T-helper 2 cell (primary cell): ENCODE results near the gene ANKRD33B.
A peak's percentile ranks its signal among the peaks of the same experiment; 100 is the strongest.
"Not testable (repeated sequence)": the region's sequence is repeated elsewhere in the genome, so short reads cannot be mapped to it uniquely, and the experiment has no call there.

Experiments used
- DNase-seq, 5 experiments: peaks; one replicate each; pipeline versions ENCODE4 v3.0.0 to v3.0.0-alpha.2; 2012 to 2022

Gene ANKRD33B

DNA sequence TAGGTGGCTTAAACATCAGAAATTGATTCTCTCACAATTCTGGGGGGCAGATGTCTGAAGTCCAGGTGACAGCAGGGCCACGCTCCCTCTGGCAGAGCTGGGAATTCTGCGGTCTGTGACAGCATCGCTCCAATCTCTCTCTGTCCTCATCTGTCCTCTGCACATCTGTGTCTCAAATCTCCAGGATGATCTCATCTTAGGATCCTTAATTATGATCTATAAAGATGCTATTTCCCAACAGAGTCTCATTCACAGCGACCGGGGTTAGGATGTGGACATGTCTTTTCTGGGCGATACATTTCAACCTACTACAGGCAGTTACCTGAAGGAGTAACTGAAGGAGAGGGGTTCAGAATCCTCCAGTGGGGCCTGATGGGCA, 31.4 kb downstream of the ANKRD33B start:
- no peak for DNase-seq

DNA sequence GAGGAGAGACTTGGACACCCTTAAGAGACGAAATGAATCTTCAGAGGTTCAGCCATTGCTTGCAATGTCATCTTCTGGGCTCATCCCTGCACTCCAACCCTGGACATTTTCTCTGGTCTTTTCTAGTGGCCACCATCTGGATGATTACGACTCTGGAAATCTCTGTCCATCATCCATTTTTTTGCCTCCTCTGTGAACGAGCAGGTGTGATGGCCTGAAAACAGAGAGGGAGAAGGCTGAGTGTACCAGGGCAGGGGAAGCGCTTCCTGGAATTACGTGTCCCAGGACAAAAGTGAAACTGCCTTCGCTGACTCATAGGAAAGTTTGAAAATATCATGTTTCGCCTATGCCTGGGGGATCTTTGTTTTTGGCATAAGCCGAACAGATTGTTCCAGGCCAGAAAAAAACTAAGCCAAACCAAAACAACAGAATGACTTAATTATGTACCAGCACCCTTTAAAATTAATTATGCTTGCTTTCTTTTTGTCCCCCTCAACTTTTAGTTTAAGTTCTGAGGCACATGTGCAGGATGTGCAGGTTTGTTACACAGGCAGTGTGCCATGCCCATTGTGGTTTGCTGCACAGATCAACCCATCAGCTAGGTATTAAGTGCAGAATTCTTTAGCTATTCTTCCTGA, 31.9 kb downstream of the ANKRD33B start:
- DNase-seq = peak in 2 of 5 experiments; percentile 28 to 53

DNA sequence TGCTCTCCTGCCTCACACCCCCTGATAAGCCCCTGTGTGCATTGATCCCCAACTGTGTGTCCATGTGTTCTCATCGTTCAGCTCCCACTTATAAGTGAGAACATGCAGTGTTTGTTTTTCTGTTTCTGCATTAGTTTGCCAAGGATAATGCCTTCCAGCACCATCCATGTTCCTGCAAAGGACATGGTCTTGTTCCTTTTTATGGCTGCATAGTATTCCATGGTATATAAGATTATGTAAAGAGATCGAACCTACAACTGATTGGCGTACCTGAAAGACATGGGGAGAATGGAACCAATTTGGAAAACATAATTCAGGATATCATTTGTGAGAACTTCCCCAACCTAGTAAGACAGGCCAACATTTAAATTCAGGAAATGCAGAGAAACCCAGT, 32.4 kb downstream of the ANKRD33B start:
- DNase-seq = no peak

DNA sequence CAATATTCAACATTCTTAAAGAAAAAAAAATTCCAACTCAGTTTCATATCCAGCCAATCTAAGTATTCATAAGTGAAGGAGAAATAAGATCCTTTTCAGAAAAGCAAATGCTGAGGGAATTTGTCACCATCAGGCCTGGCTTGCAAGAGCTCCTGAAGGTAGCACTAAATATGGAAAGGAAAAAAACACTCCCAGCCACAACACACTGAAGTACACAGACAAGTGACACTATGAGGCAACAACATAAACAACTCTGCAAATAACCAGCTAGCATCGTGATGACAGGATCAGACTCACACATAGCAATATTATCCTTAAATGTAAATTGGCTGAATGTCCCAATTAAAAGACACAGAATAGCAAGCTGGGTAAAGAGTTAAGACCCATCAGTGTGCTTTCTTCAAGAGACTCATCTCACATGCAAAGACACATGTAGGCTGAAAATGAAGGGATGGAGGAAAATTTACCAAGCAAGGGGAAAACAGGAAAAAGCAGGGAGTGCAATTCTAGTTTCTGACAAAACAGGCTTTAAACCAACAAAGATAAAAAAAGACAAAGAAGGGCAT, 33.1 kb downstream of the ANKRD33B start:
- DNase-seq = no peak

DNA sequence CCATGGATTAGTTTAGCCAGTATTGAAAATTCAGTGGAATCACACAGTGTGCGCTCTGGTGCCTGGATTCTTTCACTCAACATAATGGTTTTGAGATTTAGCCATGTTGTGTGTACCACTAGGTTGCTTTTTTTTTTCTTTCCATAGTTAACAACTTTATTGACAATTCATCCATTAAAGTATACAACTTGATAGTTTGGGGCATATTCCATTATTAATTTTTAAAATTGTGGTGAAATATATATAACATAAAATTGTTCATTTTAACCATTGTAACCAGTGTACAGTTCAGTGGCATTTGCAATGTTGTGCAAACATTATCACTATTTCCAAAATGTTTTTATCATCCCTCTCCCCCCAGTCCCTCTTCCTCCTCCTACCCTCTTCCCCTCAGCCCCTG, 35.2 kb downstream of the ANKRD33B start:
- DNase-seq = no peak

DNA sequence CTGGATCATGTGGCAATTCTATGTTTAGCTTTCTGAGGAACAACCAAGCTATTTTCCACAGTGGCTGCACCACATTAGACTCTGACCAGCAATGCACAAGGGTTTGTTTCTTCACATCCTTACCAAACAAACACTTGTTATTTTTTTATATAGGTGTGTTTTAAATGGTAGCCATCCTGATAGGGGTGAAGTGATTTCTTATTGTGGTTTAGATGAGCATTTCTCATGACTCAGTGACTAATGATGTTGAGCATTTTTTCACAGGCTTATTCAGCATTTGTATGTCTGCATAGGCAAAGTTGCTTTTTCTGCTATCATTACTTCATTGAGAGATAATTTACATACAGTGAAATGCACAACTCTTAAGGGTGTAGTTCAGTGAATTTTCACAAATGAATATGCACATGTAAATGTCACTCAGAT, 36.0 kb downstream of the ANKRD33B start:
- no peak for DNase-seq

DNA sequence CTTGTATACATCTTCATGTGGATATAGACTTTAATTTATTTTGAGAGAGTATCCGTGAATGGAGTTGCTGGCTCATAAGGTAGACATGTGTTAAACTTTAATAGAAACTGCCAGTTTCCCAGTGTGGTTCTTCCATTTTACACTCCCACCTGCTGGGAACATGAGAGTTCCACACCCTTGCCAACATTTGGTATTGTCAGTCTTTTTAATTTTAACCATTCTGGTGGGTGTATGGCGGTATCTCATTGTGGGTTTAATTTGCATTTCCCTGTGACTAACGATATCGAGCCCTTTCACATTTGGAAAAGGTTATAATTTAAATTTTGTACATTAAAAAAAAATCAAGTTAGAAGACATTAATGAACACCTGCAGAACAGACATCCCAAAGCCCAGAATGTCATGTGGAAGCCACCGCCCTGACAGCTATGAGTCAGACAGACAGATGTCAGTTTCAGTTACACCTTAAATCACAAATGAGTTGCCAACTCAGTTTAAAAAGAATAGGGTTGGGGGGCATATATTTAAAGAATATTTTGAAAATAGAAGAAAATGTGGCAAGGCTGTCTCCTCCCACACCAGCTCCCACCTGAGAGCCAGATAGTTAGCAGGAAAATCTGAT, 36.9 kb downstream of the ANKRD33B start:
- DNase-seq = peak in 1 of 5 experiments; percentile 47

DNA sequence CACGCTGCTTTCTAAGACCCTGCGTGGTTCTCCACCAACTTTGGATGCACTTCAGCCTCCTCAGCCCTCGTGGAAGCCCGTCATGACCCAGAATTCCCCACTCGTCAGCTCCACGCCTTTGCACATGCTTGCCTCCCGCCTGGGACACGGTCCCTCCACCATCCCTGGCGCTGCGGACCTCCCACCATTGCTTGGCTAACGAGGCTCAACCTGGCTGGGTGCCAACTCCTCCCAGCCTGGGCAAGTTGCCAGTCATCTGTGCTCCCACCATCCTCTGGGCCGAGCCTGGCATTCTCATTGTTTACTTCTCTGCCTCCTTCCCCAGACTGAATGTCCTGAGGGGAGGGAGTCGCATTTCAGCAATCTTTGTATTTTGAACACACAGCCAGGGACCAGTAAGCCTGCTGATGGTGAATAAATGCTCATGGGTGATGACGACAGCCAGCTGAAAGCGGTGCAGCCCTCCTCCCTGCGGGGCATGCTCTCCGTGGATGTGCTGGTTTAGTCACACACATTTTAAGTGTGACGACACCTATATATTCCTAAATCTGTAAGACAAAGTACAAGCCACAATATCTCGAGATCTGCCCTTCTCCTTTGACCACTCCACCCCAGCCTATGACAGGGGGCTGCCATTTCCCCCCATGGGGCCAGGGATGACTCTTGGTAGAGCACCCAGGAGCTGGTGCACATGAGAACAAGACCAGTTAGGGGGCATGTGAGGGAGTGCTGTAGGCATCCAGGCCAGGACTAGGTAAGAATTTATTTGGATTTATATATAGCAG, 37.6 kb downstream of the ANKRD33B start:
- no peak for DNase-seq

DNA sequence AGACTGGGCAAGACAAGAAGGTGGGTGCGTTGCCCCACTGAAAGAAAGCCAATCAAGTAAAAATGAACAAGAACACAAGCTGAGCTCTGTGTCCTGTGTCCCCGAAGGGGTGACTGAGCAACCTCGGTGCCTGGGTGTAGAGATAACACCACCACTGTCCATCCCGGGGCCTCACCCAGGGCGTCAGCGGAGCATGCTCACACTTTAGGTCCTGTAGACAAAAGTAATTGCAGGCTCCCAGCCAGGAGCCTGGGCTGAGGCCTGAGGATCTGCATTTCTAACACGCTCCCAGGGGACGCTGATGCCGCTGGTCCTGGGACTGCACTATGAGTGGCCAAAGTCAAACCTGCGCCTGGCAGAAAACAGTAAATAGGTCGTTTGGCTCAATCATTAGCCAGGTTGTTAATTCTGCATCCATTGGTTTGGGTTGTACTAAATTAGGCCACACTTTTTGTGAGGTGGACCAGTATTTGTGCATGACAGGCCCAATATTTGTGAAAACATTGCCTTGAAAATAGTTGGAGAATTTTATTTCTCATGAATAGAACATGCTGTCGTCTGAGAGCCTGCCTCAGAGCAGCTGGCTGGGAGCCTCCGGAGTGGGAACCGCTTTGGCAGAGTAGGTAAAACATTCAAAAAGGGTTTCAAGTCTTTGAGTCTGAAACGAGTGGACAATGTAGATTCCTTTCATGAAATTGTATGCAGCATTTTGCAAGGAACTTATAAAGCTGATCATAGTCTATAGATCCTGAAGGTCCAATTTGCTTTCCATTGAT, 38.3 kb downstream of the ANKRD33B start:
- no peak for DNase-seq

DNA sequence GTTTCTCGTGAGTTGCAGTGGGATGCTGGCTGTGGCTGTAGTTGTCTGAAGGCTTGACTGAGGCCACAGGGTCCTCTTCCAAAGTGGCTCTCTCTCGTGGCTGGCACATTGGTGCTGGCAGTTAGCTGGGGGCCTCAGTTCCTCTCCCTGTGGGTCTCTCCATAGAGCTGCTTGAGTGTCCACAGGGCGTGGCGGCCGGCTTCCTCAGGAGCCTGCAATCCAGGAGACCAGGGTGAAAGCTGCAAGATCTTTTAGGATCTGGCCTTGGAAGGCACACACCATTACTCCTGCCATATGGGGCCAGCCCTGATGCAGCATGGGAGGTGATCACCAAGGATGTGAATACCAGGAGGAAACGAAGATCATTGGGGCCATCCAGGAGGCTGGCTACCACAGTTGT, 41.1 kb downstream of the ANKRD33B start:
- no peak for DNase-seq

DNA sequence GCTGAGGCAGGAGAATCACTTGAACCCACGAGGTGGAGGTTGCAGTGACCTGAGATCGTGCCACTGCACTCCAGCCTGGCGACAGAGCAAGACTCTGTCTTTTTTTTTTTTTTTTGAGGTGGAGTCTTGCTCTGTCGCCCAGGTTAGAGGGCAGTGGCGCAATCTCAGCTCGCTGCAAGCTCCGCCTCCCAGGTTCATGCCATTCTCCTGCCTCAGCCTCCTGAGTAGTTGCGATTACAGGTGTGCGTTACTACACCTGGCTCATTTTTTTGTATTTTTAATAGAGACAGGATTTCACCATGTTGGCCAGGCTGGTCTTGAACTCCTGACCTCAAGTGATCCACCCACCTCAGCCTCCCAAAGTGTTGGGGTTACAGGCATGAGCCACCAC, 42.8 kb downstream of the ANKRD33B start:
- DNase-seq = not testable (repeated sequence)

DNA sequence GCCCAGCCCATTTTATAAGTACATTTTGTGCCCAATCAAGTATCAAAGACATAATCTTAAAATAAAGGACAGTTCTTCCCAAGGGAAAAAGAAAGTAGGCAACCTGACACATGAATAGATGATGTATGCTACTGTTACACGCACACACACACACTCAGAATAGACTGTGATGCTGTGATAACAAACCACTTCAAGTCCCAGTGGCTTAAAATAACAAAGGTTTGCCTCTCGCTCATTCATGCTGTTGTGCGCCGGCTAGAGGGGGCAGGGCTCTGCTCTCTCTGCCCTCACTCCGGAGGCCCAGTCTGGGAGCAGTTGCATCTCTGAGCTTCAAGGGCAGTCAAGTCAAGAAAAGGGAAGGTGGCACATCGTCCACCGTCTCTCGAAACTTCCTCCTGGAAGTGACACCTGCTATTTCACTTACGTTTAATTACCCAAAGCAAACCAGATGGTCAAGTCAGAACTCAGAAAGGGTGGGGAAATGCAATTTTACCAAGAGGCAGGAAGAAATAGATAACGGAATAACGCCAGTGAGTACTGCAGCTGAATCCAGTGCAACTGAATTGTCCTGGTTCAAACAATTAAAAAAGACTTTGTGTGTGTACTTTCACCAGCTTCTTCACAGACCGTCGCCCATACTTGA, 43.3 kb downstream of the ANKRD33B start:
- DNase-seq = peak in 1 of 5 experiments; percentile 65

DNA sequence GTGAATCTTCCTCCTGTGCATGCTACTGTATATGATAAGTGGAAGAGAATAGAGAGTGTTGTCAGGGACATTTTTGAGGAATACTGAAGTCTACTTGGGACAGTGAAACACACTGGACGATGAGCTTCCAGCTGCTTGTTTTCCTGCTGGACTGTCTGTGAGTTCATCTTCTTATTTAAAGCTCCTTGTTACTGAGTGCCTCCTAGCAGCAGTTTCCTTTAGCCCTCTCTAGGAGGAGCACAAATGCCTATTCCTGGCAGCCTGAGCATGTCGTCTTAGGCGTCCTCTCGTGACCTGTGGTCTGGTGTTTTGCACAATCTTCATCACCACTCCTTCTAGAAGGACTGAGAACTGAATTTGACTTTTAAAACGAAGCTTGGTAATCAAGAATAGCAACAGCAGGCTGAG, 43.8 kb downstream of the ANKRD33B start:
- DNase-seq = no peak

DNA sequence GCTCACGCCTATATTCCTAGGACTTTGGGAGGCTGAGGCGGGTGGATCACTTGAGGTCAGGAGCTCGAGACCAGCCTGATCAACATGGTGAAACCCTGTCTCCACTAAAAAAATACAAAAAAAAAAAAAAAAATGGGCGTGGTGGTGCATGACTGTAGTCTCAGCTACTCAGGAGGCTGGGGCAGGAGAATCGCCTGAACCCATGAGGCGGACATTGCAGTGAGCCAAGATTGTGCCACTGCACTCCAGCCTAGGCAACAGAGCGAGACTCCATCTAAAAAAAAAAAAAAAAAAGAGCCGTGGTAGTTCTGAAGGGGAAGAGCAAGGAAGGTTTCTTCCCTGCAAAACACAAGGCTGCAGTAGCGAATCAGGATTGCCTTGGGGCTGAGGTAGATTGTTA, 44.2 kb downstream of the ANKRD33B start:
- not testable (repeated sequence) for DNase-seq

DNA sequence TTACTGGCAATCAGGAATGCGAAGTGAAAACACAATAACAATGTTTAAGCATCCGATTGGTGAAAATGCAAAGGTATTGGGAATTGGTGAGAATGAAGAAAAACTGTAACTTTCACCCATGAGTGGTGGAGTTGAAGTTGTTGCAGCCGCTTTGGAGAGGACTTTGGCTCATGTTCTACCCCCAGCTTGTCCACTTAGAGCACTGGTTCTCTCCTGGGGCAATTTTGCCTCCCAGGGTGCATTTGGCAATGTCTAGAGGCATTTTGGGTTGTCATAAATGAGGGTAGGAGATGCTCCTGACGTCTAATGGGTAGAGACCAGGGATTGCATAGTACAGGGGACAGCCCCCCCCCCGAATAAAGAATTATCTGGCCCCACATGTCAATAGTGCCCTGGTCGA, 46.2 kb downstream of the ANKRD33B start:
- DNase-seq = no peak

DNA sequence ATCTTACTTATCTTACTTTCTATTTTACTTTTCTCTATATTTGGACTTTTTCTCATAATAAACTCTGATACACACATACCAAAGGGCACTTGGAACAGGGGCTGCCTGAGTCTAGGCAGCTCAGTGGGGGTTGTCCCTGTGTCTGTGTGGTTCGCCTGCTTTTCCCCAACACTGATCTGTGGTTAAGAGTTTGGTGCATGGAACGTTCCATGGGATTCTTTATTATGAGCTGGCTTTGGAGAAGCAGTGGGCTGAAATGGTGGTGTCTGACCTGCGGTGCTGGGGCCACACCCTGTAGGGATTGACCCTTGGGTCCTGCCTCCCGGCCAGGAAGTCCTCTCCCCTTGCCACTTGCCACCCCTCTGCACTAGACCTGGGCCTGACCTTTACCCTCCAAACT, 47.4 kb downstream of the ANKRD33B start:
- no peak for DNase-seq

DNA sequence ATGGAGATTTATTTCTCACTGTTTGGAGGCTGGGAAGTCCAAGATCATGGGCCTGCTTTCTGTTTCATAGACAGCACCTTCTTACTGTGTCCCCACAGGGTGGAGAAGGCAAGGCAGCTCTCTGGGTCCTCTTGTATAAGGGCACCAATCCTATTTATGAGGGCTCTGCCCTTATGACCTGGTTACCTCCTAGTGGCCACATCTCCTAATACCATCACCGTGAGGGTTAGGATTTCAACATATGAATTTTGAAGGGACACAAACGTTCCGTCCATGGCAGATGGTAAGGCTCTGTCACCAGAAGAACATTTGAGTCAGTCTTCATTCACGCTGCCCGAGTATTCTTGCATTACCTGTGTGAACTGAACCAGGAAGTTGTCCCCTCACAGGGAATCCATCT, 48.4 kb downstream of the ANKRD33B start:
- no peak for DNase-seq

DNA sequence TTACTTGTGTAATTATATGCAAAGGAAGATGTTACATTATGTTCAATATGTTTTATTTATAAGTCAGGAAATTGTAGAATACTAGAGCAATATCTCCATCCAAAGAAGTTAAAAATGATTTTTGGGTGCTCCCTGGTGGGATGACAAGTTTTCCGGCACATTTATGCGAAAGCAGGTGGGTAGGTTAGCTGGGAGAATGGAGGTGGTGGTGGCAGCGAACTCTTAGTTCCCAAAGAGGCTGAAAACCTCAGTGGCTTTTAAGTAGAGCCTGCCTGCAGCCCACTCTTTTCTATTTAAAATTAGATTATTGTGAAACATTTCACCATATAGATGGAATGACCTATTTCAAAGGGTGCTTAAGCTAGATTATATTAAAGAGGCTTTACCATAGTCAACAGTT, 51.8 kb downstream of the ANKRD33B start:
- no peak for DNase-seq

DNA sequence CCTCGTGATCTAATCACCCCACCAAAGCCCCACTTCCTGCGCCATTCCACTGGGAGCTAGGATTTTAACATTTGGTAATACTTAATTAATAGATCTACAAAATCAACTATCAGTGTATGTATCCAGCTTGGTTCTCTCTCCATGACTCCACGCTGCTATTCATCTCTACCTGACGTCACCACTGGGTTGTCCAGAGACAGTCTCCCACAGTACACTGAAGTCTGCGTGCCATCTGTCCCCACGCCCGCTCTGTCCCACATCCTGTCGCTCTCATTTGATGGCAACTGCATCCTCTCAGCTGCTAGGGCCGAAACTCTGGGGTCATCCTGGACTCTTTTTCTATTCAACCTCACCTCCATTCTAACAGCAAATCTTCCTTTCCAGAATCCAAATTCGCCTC, 53.2 kb downstream of the ANKRD33B start:
- DNase-seq = no peak

DNA sequence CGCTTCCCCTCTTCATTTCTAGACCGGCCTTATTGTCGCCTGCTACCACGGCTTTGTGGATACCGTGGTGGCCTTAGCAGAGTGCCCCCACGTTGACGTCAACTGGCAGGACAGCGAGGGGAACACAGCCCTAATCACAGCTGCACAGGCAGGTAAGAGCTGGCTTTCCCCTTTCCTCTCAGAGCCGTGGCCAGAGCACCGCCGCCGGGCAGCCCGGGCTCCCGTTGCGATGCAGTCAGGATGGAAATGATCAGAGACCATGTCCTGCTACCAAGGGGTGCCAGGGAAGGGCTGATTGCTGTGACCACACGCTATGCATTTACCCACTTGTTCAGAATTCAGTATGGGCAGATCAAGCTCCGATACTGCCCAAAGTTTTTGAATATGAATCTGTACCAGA, 54.4 kb downstream of the ANKRD33B start:
- no peak for DNase-seq

DNA sequence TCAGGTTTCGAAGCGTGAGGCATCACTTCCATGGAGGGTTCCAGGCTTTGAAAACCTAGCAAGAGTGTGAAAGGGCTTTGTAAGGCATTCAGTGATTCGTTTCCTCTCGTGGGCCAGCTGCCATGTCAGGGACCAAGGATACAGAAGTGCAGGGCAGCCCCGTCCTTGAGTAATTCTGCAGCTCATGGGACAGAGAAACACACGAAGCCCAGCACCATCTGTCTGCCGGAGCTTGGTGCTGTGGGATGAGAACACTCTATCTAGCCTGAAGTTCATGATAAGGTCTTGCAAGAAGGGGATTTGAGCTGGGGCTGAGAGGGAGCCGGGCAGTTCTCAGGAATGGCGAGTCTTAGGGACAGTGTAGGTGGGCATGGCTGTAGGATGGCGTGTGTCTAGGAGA, 55.8 kb downstream of the ANKRD33B start:
- no peak for DNase-seq

DNA sequence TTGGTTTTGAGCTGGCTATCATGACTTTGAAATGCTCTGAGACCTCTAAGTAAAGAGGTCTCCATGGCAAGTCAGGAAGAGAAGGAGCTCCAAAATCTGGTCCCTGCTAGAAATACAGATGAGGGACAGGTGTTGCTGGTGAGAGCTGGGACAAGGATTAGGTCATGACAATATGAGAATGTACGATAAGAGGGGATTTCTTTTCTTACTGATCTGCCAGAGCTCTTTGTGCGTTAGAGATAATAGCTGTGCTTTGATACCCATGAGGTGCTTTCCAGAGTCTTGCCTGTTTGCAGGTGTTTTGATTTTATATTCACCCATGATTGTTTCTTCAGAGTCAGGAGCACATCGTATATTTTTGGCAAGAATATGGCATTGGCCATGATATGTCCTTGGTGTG, 56.5 kb downstream of the ANKRD33B start:
- no peak for DNase-seq
